ENCODE data around the gene ARHGEF7. TPM values are rescaled to one million over a fixed set of nuclear protein-coding genes. Genes with fewer than 3 reads are reported as not detected.

ARHGEF7 gene
- total and polyA plus RNA-seq, 4 experiments from 2014 or later: 6.6 to 73.7 (median 40.7) TPM

DNA sequence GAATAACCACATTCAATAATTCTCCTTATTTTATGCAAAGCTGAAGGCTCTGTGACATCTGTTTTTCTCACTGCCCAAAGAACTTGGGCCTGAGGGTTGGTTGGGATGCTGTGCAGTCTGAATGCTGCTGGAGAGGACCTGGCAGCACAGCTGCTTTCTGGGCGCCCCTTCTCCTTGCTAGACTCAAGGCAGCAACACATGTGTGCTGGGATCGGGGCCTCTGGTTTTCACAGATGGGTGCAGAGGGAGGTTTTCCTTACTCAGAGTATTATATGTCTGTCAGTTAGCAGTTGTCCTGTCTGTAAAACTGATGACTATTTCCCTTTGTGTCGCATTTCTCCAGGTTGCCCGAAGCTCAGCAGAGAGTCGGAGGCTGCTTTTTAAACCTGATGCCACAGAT, 152.1 kb downstream of the ARHGEF7 start:
- H3K27ac Mint-ChIP-seq: no peak overlapping the region
- no peaks in the 10 kb centered on the region for H3K27me3 ChIP-seq (ENCODE audit: insufficient read depth, low read length)

DNA sequence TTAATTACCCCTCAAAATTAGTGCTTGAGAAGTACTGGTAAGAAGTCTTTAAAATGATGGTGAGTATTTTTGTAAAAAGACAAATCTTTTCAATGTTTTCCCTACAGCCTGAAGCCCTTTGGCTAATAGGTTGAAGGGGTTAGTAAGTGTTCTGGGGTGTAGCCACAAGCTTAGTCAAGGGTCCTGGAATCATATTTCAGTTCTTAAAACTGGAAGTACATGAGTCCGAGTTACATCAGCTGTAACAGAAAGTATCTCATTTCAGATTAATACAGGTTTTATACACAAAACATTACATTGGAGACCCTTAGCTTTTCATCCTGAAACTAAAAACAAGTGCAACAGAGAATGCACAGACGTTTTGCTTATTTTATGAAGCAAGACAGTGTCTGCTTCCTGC, 152.7 kb downstream of the ARHGEF7 start:
- Histone ChIP-seq H3K4me1 (ENCODE audit: insufficient read depth, low read length) (no peaks in the 10 kb centered on the region), H3K4me3 (ENCODE audit: low read length in 2 of 2) (no peak overlapping the region), H3K9me3 (ENCODE audit: control insufficient read depth in 1 of 2, low read length in 2 of 2) (no peaks in the 10 kb centered on the region), H3K36me3 (ENCODE audit: insufficient read depth, low read length) (peaks cover 25% of the 10 kb centered on the region), H3K27me3 (ENCODE audit: insufficient read depth, low read length) (no peaks in the 10 kb centered on the region), H3K27ac (ENCODE audit: low read depth, low read length) (no peak overlapping the region)
- Mint-ChIP-seq H3K9me3 (no peaks in the 10 kb centered on the region), H3K27ac (no peak overlapping the region), H3K4me3 (no peak overlapping the region), H3K36me3 (peaks cover 53 to 74% of the 10 kb centered on the region in 2 donors), H3K27me3 (no peaks in the 10 kb centered on the region), H3K4me1 (peaks cover 0 to 11% (median 9%) of the 10 kb centered on the region in 4 donors)
- POLR2A ChIA-PET (ENCODE audit: partially characterized antibody): no interaction called here
- intact Hi-C loops (cut with micrococcal nuclease): no loop called here
- DNase-seq: no peak
- CTCF ChIA-PET (ENCODE audit: partially characterized antibody): no interaction called here

More for the DNA sequence above, 152.1 kb downstream of the ARHGEF7 start:
- intact Hi-C loops (cut with micrococcal nuclease): no loop called here
- Mint-ChIP-seq H3K36me3 (peaks cover 54 to 71% of the 10 kb centered on the region in 2 donors), H3K4me3 (no peak overlapping the region), H3K27me3 (no peaks in the 10 kb centered on the region), H3K4me1 (peaks cover 0 to 12% (median 10%) of the 10 kb centered on the region in 4 donors), H3K9me3 (no peaks in the 10 kb centered on the region)
- H3K4me3 ChIP-seq (ENCODE audit: low read length in 2 of 2): no peak overlapping the region
- no peaks in the 10 kb centered on the region for H3K4me1 ChIP-seq (ENCODE audit: insufficient read depth, low read length)
- DNase-seq: no peak
- no peaks in the 10 kb centered on the region for H3K9me3 ChIP-seq (ENCODE audit: control insufficient read depth in 1 of 2, low read length in 2 of 2)
- no peak overlapping the region for H3K27ac ChIP-seq (ENCODE audit: low read depth, low read length)
- ChIA-PET CTCF (ENCODE audit: partially characterized antibody) (no interaction called here), POLR2A (ENCODE audit: partially characterized antibody) (no interaction called here)
- peaks cover 22% of the 10 kb centered on the region for H3K36me3 ChIP-seq (ENCODE audit: insufficient read depth, low read length)

DNA sequence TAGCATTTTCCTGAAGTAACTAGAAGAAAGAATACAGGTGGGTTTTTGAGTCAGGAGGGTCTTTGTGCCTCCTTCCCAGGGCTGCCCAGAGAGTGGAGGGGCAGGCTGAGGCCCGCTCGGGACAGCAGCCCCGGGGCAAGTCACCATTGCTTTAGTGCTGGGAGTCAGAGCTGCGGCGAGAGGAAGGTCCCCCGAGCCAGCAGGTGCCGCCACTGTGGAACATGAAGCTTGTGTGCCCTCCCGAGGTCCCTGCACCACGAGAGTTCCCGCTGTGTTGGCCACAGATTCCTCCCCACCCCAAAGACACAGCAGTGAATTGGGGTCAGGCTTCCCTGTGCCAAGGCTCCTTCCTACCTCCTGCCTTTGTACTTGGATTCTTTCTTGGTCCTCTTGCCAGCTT, 154.4 kb downstream of the ARHGEF7 start:
- H3K4me3 ChIP-seq (ENCODE audit: low read length in 2 of 2): no peak overlapping the region
- Mint-ChIP-seq H3K36me3 (peaks cover 51 to 80% of the 10 kb centered on the region in 2 donors), H3K4me3 (no peak overlapping the region), H3K9me3 (no peaks in the 10 kb centered on the region), H3K27me3 (no peaks in the 10 kb centered on the region), H3K27ac (peak overlapping the region in 2 of 7 donors; percentile 13 to 62), H3K4me1 (peaks cover 0 to 9% (median 5%) of the 10 kb centered on the region in 4 donors)
- CTCF ChIA-PET (ENCODE audit: partially characterized antibody): interaction anchor here (0.8 kb wide), 1 partner anchor 12 kb away, joined by 3 read pairs; no protein-coding TSS in a partner anchor
- no peak for DNase-seq
- H3K27me3 ChIP-seq (ENCODE audit: insufficient read depth, low read length): no peaks in the 10 kb centered on the region
- POLR2A ChIA-PET (ENCODE audit: partially characterized antibody): no interaction called here
- peaks cover 38% of the 10 kb centered on the region for H3K36me3 ChIP-seq (ENCODE audit: insufficient read depth, low read length)
- H3K4me1 ChIP-seq (ENCODE audit: insufficient read depth, low read length): no peaks in the 10 kb centered on the region
- H3K27ac ChIP-seq (ENCODE audit: low read depth, low read length): no peak overlapping the region
- intact Hi-C loops (cut with micrococcal nuclease): no loop called here
- no peaks in the 10 kb centered on the region for H3K9me3 ChIP-seq (ENCODE audit: control insufficient read depth in 1 of 2, low read length in 2 of 2)

DNA sequence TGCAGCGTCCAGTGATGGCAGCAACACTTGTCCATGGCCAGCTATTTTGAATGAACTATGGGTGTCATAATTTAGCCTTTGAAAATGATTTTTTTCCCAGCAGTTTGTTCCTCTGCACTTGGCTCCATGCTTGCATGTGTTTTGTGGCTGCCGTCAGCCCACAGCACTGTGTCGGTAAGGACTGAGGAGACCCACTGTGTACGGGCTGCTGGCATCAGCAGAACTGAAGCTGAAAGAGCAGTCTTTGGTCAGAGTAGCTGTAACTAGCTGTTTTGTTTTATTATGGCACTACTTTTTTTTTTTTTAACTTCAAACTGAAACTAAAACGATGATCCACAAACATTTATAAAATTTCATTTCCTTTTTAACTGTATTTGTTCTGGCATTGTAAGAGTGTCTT, 155.0 kb downstream of the ARHGEF7 start:
- Mint-ChIP-seq H3K36me3 (peaks cover 56 to 84% of the 10 kb centered on the region in 2 donors), H3K27me3 (no peaks in the 10 kb centered on the region), H3K27ac (peak overlapping the region in 5 of 7 donors; percentile 14 to 78 (median 31)), H3K4me3 (no peak overlapping the region), H3K4me1 (peaks cover 0 to 9% (median 5%) of the 10 kb centered on the region in 4 donors), H3K9me3 (no peaks in the 10 kb centered on the region)
- H3K9me3 ChIP-seq (ENCODE audit: control insufficient read depth in 1 of 2, low read length in 2 of 2): no peaks in the 10 kb centered on the region
- H3K27ac ChIP-seq (ENCODE audit: low read depth, low read length): no peak overlapping the region
- H3K27me3 ChIP-seq (ENCODE audit: insufficient read depth, low read length): no peaks in the 10 kb centered on the region
- peaks cover 41% of the 10 kb centered on the region for H3K36me3 ChIP-seq (ENCODE audit: insufficient read depth, low read length)
- no peak for DNase-seq
- ChIA-PET POLR2A (ENCODE audit: partially characterized antibody) (no interaction called here), CTCF (ENCODE audit: partially characterized antibody) (interaction anchor here (0.8 kb wide), 1 partner anchor 11 kb away, joined by 3 read pairs; no protein-coding TSS in a partner anchor)
- intact Hi-C loops (cut with micrococcal nuclease): no loop called here
- H3K4me3 ChIP-seq (ENCODE audit: low read length in 2 of 2): no peak overlapping the region
- H3K4me1 ChIP-seq (ENCODE audit: insufficient read depth, low read length): no peaks in the 10 kb centered on the region

DNA sequence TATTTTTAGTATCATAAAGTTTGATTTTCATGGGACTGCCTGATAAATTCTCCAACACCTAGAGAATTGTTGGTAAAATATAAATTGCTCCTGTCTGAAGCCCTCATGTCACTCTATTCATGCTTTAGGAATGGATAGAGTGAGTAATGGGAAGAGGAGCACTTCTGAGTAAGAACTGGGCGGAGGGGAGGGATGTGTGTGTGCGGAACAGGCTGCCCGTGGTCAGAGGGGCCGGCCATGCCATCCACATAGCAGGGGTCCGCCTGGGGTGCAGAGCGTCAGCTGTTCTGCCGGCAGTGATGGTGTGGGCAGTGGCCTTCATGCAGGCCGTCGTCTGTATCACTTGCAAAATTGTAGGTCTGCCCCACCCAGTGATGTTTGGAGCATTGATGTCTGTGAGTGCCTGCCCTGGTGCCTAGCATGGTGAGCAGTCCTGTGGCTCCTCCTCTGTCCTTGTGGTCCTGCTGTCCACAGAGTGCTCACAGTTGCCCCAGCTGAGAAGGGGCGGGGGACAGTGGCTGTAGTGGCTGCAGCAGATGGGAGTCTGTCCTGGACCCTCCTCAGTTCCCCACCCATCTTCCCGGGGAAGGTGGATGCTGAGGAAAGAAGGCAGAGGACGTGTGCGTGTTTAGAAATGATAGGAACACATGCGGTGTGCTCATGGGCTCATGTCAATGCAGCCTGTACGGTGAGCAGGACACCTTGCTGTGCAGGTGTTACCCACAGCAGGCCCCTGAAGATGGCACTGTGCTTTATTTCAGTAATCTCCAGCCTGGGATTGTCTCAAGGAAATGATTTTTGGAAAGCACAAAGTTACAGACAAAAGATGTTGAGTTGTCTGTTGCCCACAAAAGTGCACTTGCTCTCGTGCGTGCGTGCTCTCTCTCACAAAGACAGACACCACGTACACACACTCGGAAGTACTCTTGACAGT, 155.9 kb downstream of the ARHGEF7 start:
- DNase-seq: no peak
- intact Hi-C loops (cut with micrococcal nuclease): no loop called here
- Mint-ChIP-seq H3K27ac (no peak overlapping the region), H3K36me3 (peaks cover 62 to 87% of the 10 kb centered on the region in 2 donors), H3K9me3 (no peaks in the 10 kb centered on the region), H3K4me3 (no peak overlapping the region), H3K4me1 (peaks cover 0 to 9% (median 5%) of the 10 kb centered on the region in 4 donors), H3K27me3 (no peaks in the 10 kb centered on the region)
- H3K36me3 ChIP-seq (ENCODE audit: insufficient read depth, low read length): peaks cover 50% of the 10 kb centered on the region
- no peaks in the 10 kb centered on the region for H3K4me1 ChIP-seq (ENCODE audit: insufficient read depth, low read length)
- CTCF ChIA-PET (ENCODE audit: partially characterized antibody): no interaction called here
- no peaks in the 10 kb centered on the region for H3K27me3 ChIP-seq (ENCODE audit: insufficient read depth, low read length)
- POLR2A ChIA-PET (ENCODE audit: partially characterized antibody): no interaction called here
- H3K9me3 ChIP-seq (ENCODE audit: control insufficient read depth in 1 of 2, low read length in 2 of 2): no peaks in the 10 kb centered on the region
- no peak overlapping the region for H3K4me3 ChIP-seq (ENCODE audit: low read length in 2 of 2)
- H3K27ac ChIP-seq (ENCODE audit: low read depth, low read length): no peak overlapping the region

DNA sequence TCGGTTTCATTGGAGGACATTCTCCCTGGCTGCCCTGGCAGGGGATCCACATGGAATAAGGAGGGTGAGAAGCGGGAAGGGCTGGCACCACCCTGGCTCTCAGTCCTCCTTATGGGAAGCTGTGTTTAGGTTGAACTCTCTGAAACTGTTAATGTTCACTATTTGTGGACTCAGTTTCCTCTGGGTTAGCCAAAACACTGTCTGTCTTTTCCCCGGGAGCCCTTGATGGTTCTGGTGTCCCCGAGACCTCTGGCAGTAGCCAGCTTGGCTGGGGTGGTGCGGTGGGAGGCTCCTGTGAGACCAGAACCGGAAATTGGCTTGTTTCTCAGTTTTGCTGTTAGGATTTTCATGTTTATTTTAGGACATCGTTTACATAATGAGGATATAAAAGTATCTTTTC, 157.0 kb downstream of the ARHGEF7 start:
- Histone ChIP-seq H3K36me3 (ENCODE audit: insufficient read depth, low read length) (peaks cover 51% of the 10 kb centered on the region), H3K4me1 (ENCODE audit: insufficient read depth, low read length) (no peaks in the 10 kb centered on the region), H3K27me3 (ENCODE audit: insufficient read depth, low read length) (no peaks in the 10 kb centered on the region), H3K27ac (ENCODE audit: low read depth, low read length) (no peak overlapping the region), H3K4me3 (ENCODE audit: low read length in 2 of 2) (no peak overlapping the region), H3K9me3 (ENCODE audit: control insufficient read depth in 1 of 2, low read length in 2 of 2) (no peaks in the 10 kb centered on the region)
- intact Hi-C loops (cut with micrococcal nuclease): no loop called here
- no peak overlapping the region for H3K4me3 Mint-ChIP-seq
- H3K27me3 Mint-ChIP-seq: no peaks in the 10 kb centered on the region
- ChIA-PET CTCF (ENCODE audit: partially characterized antibody) (no interaction called here), POLR2A (ENCODE audit: partially characterized antibody) (no interaction called here)
- H3K36me3 Mint-ChIP-seq: peaks cover 59 to 86% of the 10 kb centered on the region in 2 donors
- DNase-seq: no peak
- H3K4me1 Mint-ChIP-seq: peaks cover 0 to 4% (median 1%) of the 10 kb centered on the region in 4 donors
- no peaks in the 10 kb centered on the region for H3K9me3 Mint-ChIP-seq
- H3K27ac Mint-ChIP-seq: no peak overlapping the region

DNA sequence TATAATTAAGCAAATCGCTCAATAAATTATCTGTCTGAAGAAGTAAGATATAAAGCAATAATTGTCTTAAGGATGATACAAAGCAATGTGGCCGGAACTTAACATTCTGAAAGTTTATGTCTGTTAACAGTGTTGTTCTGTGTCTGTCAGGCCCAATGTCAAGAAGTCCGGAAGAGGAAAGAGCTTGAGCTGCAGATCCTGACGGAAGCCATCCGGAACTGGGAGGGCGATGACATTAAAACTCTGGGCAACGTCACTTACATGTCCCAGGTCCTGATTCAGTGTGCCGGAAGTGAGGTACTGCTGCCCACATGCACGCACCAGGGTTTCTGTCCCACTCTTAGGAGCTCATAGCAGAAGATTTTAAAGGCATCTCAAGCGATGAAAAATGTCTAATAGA, 160.3 kb downstream of the ARHGEF7 start:
- Mint-ChIP-seq H3K36me3 (peaks cover 65 to 85% of the 10 kb centered on the region in 2 donors), H3K27me3 (no peaks in the 10 kb centered on the region), H3K4me3 (no peak overlapping the region), H3K4me1 (peaks cover 0 to 4% (median 1%) of the 10 kb centered on the region in 4 donors), H3K9me3 (no peaks in the 10 kb centered on the region), H3K27ac (peak overlapping the region in 2 of 7 donors; percentile 18 to 40)
- Histone ChIP-seq H3K27me3 (ENCODE audit: insufficient read depth, low read length) (no peaks in the 10 kb centered on the region), H3K4me3 (ENCODE audit: low read length in 2 of 2) (no peak overlapping the region), H3K9me3 (ENCODE audit: control insufficient read depth in 1 of 2, low read length in 2 of 2) (no peaks in the 10 kb centered on the region), H3K27ac (ENCODE audit: low read depth, low read length) (no peak overlapping the region), H3K36me3 (ENCODE audit: insufficient read depth, low read length) (peaks cover 50% of the 10 kb centered on the region), H3K4me1 (ENCODE audit: insufficient read depth, low read length) (no peaks in the 10 kb centered on the region)
- intact Hi-C loops (cut with micrococcal nuclease): no loop called here
- POLR2A ChIA-PET (ENCODE audit: partially characterized antibody): no interaction called here
- CTCF ChIA-PET (ENCODE audit: partially characterized antibody): interaction anchor here (1.1 kb wide), 1 partner anchor 10 kb away, joined by 3 read pairs; no protein-coding TSS in a partner anchor
- DNase-seq: no peak

All from CD4-positive, alpha-beta memory T cell (primary cell).